NCI-H187 treated with DMSO at 0.1 percent for 48 hours (cell line): Measurements from ENCODE around the gene COL19A1.

Source experiments
- DNase-seq: peaks from one replicate; lab custom pipeline; 2025; lab: John Stamatoyannopoulos, UW

The COL19A1 gene

DNA sequence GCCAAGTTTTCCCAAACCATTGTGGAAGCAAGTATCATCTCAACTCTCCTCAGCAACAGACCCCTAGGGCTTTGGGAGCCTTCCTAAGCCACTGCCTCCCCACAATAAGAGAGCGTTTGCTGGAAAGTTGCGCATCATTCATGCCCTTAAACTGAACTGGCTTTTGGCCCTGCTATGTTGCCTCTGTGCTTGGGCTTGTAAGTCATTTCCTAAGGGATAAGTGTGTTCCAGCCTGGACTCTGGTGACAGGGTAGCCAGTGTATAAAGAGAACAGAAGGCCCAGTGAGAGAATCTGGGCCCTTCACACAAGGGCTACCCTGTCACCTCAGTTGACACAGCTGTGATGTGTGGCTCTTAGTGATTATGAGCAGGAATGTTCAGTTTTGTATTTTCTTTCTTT is 358.7 kb downstream of the COL19A1 start:
- no peak for DNase-seq

DNA sequence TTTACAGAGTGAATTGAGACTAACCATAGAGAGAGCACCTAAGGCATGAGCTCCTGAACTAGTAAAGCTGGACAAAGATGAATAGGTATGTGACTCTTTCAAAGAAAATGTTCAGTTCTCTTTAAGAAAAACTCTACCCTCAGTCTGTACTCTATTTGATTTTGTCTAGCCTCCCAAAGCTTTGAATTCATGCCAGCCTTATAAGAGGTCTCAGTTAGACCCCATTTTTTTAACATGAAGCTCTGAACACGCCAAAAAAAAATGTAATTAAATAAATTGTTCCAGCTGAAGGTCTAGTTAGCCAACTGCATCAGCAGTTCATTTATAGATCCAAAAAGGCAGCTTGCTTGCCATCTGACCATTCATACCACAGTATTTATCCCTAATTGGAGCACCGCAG is 365.0 kb downstream of the COL19A1 start:
- no peak for DNase-seq

DNA sequence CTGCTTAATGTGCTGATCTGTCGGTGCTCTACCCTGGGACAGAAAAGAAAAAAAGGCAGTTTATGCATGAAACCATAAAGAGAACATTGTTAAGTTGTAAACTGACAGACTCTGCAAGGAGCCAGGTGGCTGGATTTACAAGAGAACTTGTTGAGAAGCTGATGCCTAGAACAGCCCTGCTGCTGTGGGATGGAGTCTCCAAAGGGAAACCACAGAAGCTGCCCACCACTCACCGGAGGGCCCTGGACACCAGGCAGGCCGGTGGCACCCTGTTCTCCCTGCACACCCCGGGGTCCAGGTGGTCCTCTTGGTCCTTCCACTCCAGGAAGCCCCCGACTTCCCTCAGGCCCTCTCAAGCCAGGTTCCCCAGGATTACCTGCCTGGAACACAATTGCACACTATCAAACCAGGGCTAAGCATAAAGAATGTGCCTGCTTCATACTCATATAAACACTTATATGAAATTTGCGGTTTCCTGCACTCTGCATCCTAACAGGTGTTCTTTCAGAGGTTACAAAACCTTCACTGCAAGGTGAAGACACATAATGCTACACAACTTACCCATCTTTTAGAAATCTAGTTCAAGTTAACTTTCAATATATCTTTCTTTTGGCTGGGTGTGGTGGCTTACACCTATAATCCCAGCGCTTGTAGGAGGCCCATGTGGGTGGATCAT is 368.3 kb downstream of the COL19A1 start:
- no peak for DNase-seq

DNA sequence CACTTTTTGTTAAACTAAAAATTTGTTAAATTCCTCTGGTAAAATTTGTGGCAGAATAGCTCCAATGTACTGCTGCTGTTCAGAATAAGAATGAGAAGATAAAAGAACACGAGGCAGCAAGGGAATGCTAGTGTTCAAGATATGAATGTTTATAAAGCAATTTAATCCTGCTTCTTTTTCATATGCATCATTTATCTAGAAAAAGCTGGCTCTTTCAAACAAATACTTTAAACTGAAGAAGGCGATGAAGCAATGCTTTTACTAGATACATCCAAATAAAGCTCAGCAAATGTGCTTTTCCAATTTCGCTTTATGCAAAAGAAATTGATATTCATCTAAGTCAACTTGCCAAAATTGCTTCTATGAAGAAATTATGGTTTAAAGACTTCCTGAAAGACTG is 370.0 kb downstream of the COL19A1 start:
- no peak for DNase-seq

DNA sequence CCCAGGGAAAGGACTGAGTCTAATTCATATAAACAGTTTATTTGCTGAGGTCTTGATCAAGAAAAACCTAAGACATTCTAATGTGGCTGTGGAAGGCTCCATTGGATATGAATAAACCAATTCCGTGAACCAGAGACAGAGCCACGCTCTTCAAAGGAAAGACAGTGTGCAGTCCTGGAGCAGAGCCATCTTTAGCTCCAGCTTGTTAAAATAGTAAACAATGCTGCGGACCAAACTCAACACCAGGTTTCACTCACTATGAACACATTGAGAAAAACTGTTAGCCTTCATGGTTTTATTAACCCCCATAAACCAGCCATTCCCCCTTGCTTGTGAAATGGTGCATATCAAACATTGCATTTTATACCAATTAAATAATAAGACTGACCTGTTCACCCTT is 374.7 kb downstream of the COL19A1 start:
- no peak for DNase-seq

DNA sequence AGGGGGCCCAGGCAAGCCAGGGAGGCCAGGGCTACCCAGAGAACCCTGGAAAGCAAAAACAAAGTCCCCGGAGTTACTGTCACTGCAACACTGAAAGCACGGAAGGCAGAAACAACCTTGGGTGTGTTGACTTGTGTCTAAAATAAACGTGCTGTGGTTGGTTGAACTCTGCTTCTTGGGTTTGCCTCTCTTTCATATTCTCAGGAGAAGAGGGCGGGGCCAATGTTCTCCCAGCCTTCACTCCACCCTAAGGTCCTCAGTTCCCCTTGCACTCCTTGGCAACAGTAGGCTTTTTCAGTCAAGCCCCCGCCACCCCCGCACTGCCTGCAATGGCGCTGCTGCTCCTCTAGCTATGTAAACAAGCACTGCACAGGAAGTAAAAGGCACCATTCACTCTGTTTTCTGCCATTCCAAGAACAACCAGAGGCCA is 375.6 kb downstream of the COL19A1 start:
- DNase-seq: no peak

DNA sequence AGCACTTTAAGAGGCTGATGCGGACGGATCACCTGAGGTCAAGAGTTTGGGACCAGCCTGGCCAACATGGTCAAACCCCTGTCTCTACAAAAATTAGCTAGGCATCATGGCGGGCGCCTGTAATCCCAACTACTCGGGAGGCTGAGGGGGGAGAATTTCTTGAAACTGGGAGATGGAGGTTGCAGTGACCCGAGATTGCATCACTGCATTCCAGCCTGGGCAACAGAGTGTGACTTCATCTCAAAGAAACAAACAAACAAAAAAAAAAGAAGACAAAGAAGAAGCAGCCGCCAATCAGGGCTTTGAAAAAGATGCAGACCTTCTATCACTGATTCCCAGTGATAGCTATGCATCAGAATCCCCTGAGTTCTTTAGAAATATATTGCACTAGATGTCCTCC is 379.8 kb downstream of the COL19A1 start:
- DNase-seq: no peak

DNA sequence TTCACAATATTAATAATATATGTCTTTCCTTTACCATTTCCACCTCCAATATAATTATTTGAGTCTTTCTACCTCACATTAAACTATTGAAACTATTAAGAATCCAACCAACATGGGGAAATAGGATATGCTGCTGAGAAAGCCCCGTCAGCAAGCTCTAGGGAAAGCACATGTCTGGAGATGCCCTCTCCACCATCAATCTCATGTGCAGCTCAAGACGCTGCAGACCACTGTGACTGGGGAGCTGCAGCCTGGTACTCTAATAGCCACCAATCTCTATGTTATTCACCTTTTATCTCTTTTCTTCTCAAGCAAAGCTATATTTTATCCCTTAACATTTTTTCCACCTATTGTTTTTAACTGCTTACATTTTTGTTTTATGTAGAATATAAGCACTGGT is 386.2 kb downstream of the COL19A1 start:
- DNase-seq: no peak

DNA sequence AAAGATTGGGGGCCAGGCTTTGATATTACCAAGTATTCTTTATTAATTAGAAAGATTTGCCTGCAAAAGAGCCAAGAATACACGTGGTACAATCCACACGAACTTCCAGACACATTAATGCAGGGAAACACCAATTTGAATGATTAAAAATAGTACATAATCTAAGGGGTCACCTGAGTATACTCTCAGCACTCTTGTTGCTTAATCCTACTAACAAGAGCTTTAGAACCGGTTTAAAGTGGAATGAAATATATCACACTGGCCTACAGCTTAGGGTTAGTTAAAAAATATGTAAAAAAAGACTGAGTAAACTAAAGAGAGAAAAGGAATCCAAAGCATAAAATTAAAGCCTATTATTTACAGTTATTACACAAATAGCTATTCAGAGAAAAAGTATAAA is 387.6 kb downstream of the COL19A1 start:
- DNase-seq: no peak

DNA sequence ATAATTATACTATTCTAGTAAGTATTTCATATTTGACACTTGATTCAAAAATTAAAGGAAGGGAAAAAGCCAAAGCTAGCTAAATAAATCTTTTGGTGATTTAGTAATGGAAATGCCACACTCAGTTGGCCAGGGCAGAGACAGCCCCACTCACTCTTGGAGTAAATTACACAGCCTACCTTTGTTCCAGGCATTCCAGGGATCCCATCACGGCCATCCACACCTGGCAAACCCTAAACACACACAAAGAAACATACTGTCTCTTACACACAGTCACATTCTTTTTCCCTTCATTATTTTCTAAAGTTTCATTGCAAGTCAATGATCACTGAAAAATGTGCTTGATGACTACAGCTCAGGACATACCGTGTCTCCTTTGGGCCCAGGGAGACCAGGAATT is 388.4 kb downstream of the COL19A1 start:
- no peak for DNase-seq

DNA sequence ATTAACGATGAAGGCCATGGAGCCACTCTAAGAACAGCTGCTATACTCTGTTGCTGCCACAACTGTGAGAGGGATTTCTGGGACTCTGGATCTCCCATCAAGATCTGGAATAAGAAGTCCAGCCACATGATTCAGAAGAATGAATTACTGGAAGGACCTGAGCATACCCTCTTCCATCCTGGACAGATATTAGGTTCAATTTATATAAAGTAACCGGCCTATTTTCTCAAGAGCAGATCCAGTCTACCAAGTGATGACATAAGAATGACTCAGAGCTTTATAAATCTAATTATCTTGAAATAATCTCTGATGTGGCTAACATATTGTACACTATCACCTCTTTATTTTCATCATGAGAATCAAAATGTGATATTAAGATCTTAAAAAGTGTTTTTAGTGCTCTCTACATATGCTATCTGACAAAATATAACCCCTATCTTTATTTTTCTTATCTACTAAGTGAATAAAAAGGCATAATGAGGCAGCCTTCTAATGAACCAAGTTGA is 391.5 kb downstream of the COL19A1 start:
- DNase-seq: no peak

DNA sequence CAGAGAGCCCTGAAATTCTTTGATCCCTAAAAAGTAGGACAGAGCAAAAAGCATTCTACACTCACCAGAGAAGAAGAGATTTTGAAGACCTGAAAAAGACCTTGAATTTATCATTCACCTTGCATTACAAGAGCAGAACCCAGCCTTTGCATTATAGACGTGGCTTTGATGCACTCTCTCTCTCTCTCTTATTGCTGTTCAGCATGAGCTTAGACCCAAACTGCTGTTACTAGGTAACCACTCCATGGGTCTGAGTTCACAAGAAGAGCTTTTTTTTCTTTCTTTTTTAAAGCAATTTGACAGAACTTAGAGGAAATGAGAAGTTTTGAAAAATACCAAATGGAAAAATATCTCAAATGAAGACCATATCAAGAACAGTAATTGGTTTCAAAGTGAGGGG is 392.1 kb downstream of the COL19A1 start:
- DNase-seq: no peak
